DND-41 (cell line): ENCODE data around the gene PUM1.

ENCODE experiments used
- ATAC-seq: fragments of 200-7000 bp; cut with Tn5 transposase; 3 replicates; pipeline ENCODE4 v1.9.1; 2021; ENCODE audit warnings: low read depth; ENCODE audit not compliant: insufficient read depth
- DNase-seq: peaks from one replicate; pipeline ENCODE4 v3.0.0-alpha.2; 2020
- H2AFZ ChIP-seq: 2 replicates; pipeline ENCODE4 v1.6.0; 2012; ENCODE audit warnings: low read depth, low read length
- H3K27ac ChIP-seq: 2 replicates; pipeline ENCODE4 v1.5.1; 2012; ENCODE audit warnings: low read length, inconsistent platforms
- H3K27me3 ChIP-seq: fragments of 200-600 bp; sonication (generic); 2 replicates; pipeline ENCODE4 v1.6.0; 2012; ENCODE audit warnings: low read length, mild to moderate bottlenecking, inconsistent platforms; ENCODE audit not compliant: insufficient read depth, poor library complexity
- H3K36me3 ChIP-seq: 2 replicates; pipeline ENCODE4 v1.5.1; 2012; ENCODE audit warnings: low read length, inconsistent platforms; ENCODE audit not compliant: insufficient read depth
- H3K4me1 ChIP-seq: 2 replicates; pipeline ENCODE4 v1.5.1; 2012; ENCODE audit warnings: mild to moderate bottlenecking, low read length; ENCODE audit not compliant: insufficient read depth
- H3K4me2 ChIP-seq: 2 replicates; pipeline ENCODE4 v1.6.0; 2012; ENCODE audit warnings: mild to moderate bottlenecking, moderate library complexity, low read length, inconsistent platforms; ENCODE audit not compliant: insufficient read depth
- H3K4me3 ChIP-seq, 2 experiments: fragments of 200-600 bp in 1 of 2; shearing (Covaris generic) in 1 of 2; 2 replicates each; pipeline ENCODE4 v1.5.1; 2012 to 2016; ENCODE audit warnings: inconsistent platforms in 2 of 2, low read length in 2 of 2, mild to moderate bottlenecking in 2 of 2, low read depth in 1 of 2, moderate library complexity in 1 of 2
- H3K79me2 ChIP-seq: 2 replicates; pipeline ENCODE4 v1.6.0; 2012; ENCODE audit warnings: low read length, inconsistent platforms; ENCODE audit not compliant: insufficient read depth
- H3K9ac ChIP-seq: 2 replicates; pipeline ENCODE4 v1.6.0; 2012; ENCODE audit warnings: low read depth, mild to moderate bottlenecking, inconsistent platforms, low read length, moderate library complexity
- H3K9me3 ChIP-seq: 2 replicates; pipeline ENCODE4 v1.5.1; 2012; ENCODE audit warnings: low read length, moderate library complexity, mild to moderate bottlenecking, inconsistent platforms; ENCODE audit not compliant: insufficient read depth, severe bottlenecking
- H4K20me1 ChIP-seq: 2 replicates; pipeline ENCODE4 v1.6.0; 2012; ENCODE audit warnings: low read length; ENCODE audit not compliant: insufficient read depth
- CTCF ChIP-seq: IDR thresholded peaks from 2 replicates; pipeline ENCODE4 v1.5.1; 2012; ENCODE audit warnings: borderline replicate concordance, low read length, moderate library complexity, mild to moderate bottlenecking; ENCODE audit not compliant: poor library complexity, severe bottlenecking; ENCODE audit errors: extremely low read depth
- EZH2 ChIP-seq: IDR thresholded peaks from 3 replicates; pipeline ENCODE4 v1.6.1; 2012; ENCODE audit warnings: borderline replicate concordance, low read depth, mild to moderate bottlenecking, moderate library complexity, low read length, inconsistent platforms; ENCODE audit not compliant: severe bottlenecking

The PUM1 gene

GRCh38 chr1:31102501-31102950, 37.0 kb upstream of the PUM1 start:
- Histone ChIP-seq H3K4me1 (no peaks in the 10 kb centered on the region), H3K4me3 (no peak overlapping the region), H4K20me1 (no peaks in the 10 kb centered on the region), H3K27me3 (no peaks in the 10 kb centered on the region), H3K36me3 (no peaks in the 10 kb centered on the region), H3K9me3 (no peaks in the 10 kb centered on the region), H3K79me2 (no peaks in the 10 kb centered on the region), H3K27ac (no peak overlapping the region), H2AFZ (no peak overlapping the region), H3K4me2 (no peak overlapping the region), H3K9ac (no peak overlapping the region)
- no peak for TF ChIP-seq EZH2
- no peak for TF ChIP-seq CTCF
- DNase-seq (no peak), ATAC-seq (no peak)

GRCh38 chr1:31101147-31101502, 35.6 kb upstream of the PUM1 start:
- Histone ChIP-seq H3K4me1 (no peaks in the 10 kb centered on the region), H3K9me3 (no peaks in the 10 kb centered on the region), H3K4me3 (no peak overlapping the region), H3K4me2 (no peak overlapping the region), H3K79me2 (no peaks in the 10 kb centered on the region), H3K27ac (no peak overlapping the region), H3K36me3 (no peaks in the 10 kb centered on the region), H3K9ac (no peak overlapping the region), H3K27me3 (no peaks in the 10 kb centered on the region), H4K20me1 (no peaks in the 10 kb centered on the region), H2AFZ (no peak overlapping the region)
- TF ChIP-seq CTCF (no peak), EZH2 (no peak)
- DNase-seq (no peak), ATAC-seq (no peak)

- Histone ChIP-seq H4K20me1 (no peaks in the 10 kb centered on the region), H3K4me3 (no peak overlapping the region), H3K4me2 (no peak overlapping the region), H3K36me3 (no peaks in the 10 kb centered on the region), H3K79me2 (no peaks in the 10 kb centered on the region), H2AFZ (no peak overlapping the region), H3K9me3 (no peaks in the 10 kb centered on the region), H3K27me3 (no peaks in the 10 kb centered on the region), H3K27ac (no peak overlapping the region), H3K9ac (no peak overlapping the region), H3K4me1 (no peaks in the 10 kb centered on the region)
- no peak for TF ChIP-seq EZH2
- no peak for TF ChIP-seq CTCF
- DNase-seq (no peak), ATAC-seq (no peak)
These were observed 33.9 kb upstream of the PUM1 start for GRCh38 chr1:31099293-31100032.
